Measurements from ENCODE around the gene TGIF1. TPM values are rescaled to one million over a fixed set of nuclear protein-coding genes. Genes with fewer than 3 reads are reported as not detected.

TGIF1 gene
- total RNA-seq, 2 experiments from 2014 or later = 40.9 to 69.0 TPM

DNA sequence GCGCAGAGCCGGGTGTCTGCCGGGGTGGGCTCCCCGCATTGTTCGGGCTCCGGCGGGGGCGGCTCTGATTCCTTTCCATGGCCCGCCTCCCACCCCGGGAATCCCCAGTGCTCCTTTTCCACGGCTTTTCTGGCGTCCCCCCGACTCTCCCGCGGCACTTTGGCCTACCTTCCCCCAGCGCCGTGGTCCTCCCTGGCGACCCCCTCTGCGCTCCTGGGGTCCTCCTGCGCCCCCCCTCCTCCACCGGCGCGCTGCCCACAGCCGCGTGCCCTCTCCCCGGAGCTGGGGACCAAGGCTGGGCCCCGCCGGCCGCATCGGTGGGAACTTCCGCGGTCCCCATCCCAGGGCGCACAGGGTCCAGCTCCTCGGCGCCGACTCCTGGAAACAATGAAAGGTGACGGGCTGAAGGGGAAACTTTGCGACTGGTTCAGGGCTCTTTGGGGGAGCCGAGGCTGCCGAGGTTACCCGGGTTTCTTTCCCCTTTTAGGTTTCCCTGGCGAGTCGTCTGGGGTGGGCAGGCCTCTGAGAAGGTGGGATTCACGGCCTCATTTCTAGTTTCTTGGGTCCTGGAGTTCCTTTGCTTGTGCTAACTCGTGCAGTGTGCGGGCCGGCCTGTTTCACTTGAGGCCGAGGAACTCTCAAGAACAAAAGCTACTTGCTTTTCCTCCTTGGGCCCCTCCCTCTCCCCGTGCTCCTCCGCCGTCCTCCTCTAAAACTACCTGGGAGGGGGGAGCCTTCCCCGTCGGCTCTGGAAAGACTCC, 2.2 kb downstream of the TGIF1 start:
- ChIA-PET POLR2A (interaction anchor here (0.5 to 6.2 kb wide), 11 partner anchors 9 to 467 kb away, joined by 3 to 29 read pairs (median 4); no protein-coding TSS in a partner anchor), CTCF (ENCODE audit: unreplicated experiment) (interaction anchor here (0.6 to 0.8 kb wide), 3 partner anchors 122 to 214 kb away, joined by 3 to 5 read pairs (median 4); no protein-coding TSS in a partner anchor)
- no peak for TF ChIP-seq EZH2phosphoT487 (IDR thresholded peaks at IDR 0.05; ENCODE audit: borderline replicate concordance, low read depth, low read length)
- TF ChIP-seq, protein P1, sequence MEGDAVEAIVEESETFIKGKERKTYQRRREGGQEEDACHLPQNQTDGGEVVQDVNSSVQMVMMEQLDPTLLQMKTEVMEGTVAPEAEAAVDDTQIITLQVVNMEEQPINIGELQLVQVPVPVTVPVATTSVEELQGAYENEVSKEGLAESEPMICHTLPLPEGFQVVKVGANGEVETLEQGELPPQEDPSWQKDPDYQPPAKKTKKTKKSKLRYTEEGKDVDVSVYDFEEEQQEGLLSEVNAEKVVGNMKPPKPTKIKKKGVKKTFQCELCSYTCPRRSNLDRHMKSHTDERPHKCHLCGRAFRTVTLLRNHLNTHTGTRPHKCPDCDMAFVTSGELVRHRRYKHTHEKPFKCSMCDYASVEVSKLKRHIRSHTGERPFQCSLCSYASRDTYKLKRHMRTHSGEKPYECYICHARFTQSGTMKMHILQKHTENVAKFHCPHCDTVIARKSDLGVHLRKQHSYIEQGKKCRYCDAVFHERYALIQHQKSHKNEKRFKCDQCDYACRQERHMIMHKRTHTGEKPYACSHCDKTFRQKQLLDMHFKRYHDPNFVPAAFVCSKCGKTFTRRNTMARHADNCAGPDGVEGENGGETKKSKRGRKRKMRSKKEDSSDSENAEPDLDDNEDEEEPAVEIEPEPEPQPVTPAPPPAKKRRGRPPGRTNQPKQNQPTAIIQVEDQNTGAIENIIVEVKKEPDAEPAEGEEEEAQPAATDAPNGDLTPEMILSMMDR (conservative IDR thresholded peaks at IDR 0.05; ENCODE audit: low read length) = no peak; the same call in 1 of the 2 replicates
- Histone ChIP-seq H3K9me2 (ENCODE audit: insufficient read depth, low read length) (no peaks in the 10 kb centered on the region), H3K4me2 (ENCODE audit: low read length) (peak overlapping the region; percentile 84), H3K36me3 (ENCODE audit: insufficient read depth, low read length) (peaks cover 28% of the 10 kb centered on the region), H3K27ac (ENCODE audit: low read depth, low read length, poor library complexity, severe bottlenecking) (peak overlapping the region; percentile 96), H3K4me1 (ENCODE audit: insufficient read depth, low read length, poor library complexity, severe bottlenecking) (peaks cover 39% of the 10 kb centered on the region), H3K79me2 (ENCODE audit: insufficient read depth, low read depth, low read length) (peaks cover 69% of the 10 kb centered on the region), H2AFZ (ENCODE audit: low read length) (no peak overlapping the region; the same call in 1 of the 2 replicates), H3K4me3 (ENCODE audit: low read depth, low read length, poor library complexity, severe bottlenecking) (peak overlapping the region; percentile 88), H4K20me1 (ENCODE audit: insufficient read depth, low read length) (peaks cover 13% of the 10 kb centered on the region; the same call in 1 of the 2 replicates), H3K9me3 (ENCODE audit: low read length) (no peaks in the 10 kb centered on the region)
- no TSS peak for BruUV-seq (replicated peaks)
- peak; percentile 48 for DNase-seq (ENCODE audit: low spot score)
- intact Hi-C loops (cut with micrococcal nuclease; ENCODE audit: unreplicated experiment) = loop anchor here (1.0 kb wide), 1 partner anchor 134 kb away; no protein-coding TSS in a partner anchor

- no peak for DNase-seq (ENCODE audit: low spot score)
Observed at GRCh38 chr18:3452750-3453539, 3.0 kb downstream of the TGIF1 start.

More at GRCh38 chr18:3452750-3453539, 3.0 kb downstream of the TGIF1 start:
- ChIA-PET CTCF (ENCODE audit: unreplicated experiment) (interaction anchor here (0.8 kb wide), 1 partner anchor 214 kb away, joined by 5 read pairs; no protein-coding TSS in a partner anchor), POLR2A (interaction anchor here (0.7 to 6.2 kb wide), 12 partner anchors 8 to 433 kb away, joined by 3 to 29 read pairs (median 5); no protein-coding TSS in a partner anchor)
- H3K27ac ChIP-seq (ENCODE audit: low read depth, low read length, poor library complexity, severe bottlenecking) = peak overlapping the region; percentile 96
- H2AFZ ChIP-seq (ENCODE audit: low read length) = no peak overlapping the region
- H3K4me1 ChIP-seq (ENCODE audit: insufficient read depth, low read length, poor library complexity, severe bottlenecking) = peaks cover 37% of the 10 kb centered on the region
- peaks cover 36% of the 10 kb centered on the region for H3K36me3 ChIP-seq (ENCODE audit: insufficient read depth, low read length)
- no peaks in the 10 kb centered on the region for H3K9me2 ChIP-seq (ENCODE audit: insufficient read depth, low read length)
- intact Hi-C loops (cut with micrococcal nuclease; ENCODE audit: unreplicated experiment) = no loop called here
- H3K79me2 ChIP-seq (ENCODE audit: insufficient read depth, low read depth, low read length) = peaks cover 76% of the 10 kb centered on the region
- BruUV-seq (replicated peaks) = no TSS peak
- H3K4me3 ChIP-seq (ENCODE audit: low read depth, low read length, poor library complexity, severe bottlenecking) = peak overlapping the region; percentile 88
- no peaks in the 10 kb centered on the region for H3K9me3 ChIP-seq (ENCODE audit: low read length)
- TF ChIP-seq, protein P1 (conservative IDR thresholded peaks at IDR 0.05; ENCODE audit: low read length) = no peak
- TF ChIP-seq EZH2phosphoT487 (IDR thresholded peaks at IDR 0.05; ENCODE audit: borderline replicate concordance, low read depth, low read length) = no peak
- peak overlapping the region; percentile 84 for H3K4me2 ChIP-seq (ENCODE audit: low read length)
- peaks cover 13% of the 10 kb centered on the region; the same call in 1 of the 2 replicates for H4K20me1 ChIP-seq (ENCODE audit: insufficient read depth, low read length)
